OCI-LY3 (cell line): ENCODE results near the gene PLEKHA7.

Source experiments
- CTCF ChIP-seq: fragments of 200-600, 300-600 bp; sonication (generic); IDR thresholded peaks from 2 replicates; pipeline ENCODE4 v1.5.1; 2014; ENCODE audit warnings: antibody characterized with exemption, low read length, low read depth
- EZH2phosphoT487 ChIP-seq: fragments of 200-600 bp; shearing (Covaris generic); IDR thresholded peaks from 2 replicates; pipeline ENCODE4 v1.6.1; 2018; ENCODE audit warnings: antibody characterized with exemption, mixed run types, low read depth

GRCh38 chr11:16841481-16841880 is 172.7 kb downstream of the PLEKHA7 start:
- TF ChIP-seq CTCF (no peak), EZH2phosphoT487 (no peak)
